Skin epidermis (tissue), 12 donors: ENCODE data around the gene PERM1.

Experiments
- H3K27ac ChIP-seq, 21 experiments: fragments of 200-600 bp; sonication (generic) in 11 of 21; one replicate each; pipeline ENCODE4 v1.5.0; 2020; ENCODE audit warnings: mild to moderate bottlenecking in 3 of 21, inconsistent platforms in 2 of 21, moderate library complexity in 2 of 21
- H3K4me3 ChIP-seq, 7 experiments: fragments of 200-600 bp; sonication (generic) in 2 of 7; one replicate each; pipeline ENCODE4 v1.5.0; 2020; ENCODE audit warnings: inconsistent platforms in 2 of 7, mild to moderate bottlenecking in 2 of 7, moderate library complexity in 1 of 7

PERM1 gene

DNA sequence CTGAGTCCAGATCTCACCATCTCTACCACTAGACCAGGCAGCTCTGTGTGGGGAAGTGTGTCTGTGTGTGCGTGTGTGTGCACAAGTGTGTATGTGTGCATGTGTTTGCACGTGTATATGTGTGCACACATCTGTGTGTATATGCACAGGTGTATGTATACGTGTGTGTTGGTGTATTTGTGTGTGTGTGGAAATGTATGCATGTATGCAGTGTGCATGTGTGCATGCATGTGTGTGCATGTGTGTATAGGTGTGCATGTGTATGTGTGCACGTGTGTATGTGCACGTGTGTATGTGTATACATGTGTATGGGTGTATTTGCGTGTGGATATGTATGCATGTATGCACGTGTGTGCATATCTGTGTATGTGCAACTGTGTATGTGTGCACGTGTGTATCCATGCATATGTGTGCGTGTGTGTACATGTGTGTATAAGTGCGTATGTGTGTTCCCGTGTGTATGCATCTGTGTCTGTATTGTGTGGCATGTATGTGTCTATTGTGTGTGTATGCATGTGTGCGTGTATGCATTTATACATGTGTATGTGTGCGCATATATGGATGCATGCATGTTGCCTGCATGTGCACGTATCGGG lies 12.5 kb downstream of the PERM1 start:
- H3K4me3 ChIP-seq, result no peak overlapping the region

DNA sequence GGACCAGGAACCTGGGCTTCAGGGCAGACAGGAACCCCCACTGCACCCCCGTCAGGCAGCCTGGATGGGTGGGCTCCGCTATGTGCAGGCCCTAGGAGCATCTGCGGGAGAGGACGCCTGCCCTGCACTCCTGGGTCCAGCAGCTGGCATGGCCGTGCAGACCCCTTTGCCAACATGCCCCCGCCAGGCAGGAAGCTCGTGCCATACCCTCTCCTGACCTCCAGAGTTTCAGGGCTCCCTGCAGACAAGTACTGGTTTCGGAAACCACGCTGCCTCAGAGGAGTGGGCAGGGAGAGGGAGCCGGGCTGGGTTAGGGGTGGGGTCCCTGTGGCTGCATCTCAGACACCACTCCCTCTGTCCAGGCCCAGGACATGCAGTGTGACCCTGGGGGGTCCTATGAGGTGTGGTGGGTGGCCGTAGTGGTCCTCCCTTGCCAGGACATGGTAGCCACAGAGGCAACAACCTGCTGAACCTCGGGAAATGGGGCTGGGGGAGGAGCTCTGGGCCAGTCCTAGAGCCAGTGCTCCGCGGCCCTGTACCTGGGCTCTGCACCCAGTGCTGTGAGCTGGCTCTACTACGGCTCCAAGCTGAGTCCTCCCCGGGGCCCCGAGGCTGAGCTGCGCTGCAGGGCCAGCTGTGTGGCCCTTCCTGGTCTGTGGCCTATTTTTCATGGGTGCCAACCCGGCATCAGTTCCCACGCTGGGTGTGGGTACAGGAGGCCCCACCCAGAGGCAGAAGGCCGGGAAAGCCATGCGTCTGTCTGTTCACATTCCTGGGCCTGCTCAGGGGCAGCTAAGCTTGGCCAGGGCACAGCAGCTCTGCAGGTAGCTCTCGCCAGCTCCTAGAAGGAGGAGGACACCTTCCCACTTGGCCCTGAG lies 14.2 kb downstream of the PERM1 start:
- peak overlapping the region in 17 of 21 experiments; percentile 0 to 98 (median 89) for H3K27ac ChIP-seq
- peak overlapping the region; percentile 48 to 76 (median 61) for H3K4me3 ChIP-seq

More for the DNA sequence above, 12.5 kb downstream of the PERM1 start:
- H3K27ac ChIP-seq, result no peak overlapping the region

DNA sequence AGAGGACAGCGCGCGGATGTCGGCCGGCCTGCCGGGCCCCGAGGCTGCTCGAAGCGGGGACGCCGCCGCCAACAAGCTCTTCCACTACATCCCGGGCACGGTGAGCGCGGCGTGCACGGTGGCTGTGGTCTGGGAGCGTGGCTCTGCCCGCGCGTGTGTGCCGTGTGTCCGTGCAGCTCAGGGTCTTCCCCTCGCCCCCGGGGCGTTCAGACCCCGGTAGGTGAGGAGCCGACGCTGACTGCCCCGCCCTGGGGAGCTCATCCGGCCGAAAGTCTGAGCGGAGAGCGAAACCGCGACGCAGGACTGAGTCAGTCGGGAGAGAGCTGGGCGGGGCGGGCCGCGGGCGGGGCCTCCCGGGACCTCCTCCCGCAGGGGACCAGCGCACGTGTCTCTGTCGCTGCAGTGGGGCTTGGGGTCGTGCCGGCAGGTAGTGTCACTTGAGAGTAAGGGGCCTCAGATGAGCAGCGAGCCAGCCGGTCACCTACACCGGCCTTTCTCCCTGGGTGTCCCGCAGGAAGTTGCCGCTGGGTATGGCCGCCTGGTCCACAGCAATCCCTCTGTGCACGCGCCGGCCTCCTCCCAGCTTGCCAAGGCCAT lies 15.1 kb downstream of the PERM1 start:
- peak overlapping the region; percentile 48 to 76 (median 61) for H3K4me3 ChIP-seq
- H3K27ac ChIP-seq, result peak overlapping the region; percentile 42 to 98 (median 89)

DNA sequence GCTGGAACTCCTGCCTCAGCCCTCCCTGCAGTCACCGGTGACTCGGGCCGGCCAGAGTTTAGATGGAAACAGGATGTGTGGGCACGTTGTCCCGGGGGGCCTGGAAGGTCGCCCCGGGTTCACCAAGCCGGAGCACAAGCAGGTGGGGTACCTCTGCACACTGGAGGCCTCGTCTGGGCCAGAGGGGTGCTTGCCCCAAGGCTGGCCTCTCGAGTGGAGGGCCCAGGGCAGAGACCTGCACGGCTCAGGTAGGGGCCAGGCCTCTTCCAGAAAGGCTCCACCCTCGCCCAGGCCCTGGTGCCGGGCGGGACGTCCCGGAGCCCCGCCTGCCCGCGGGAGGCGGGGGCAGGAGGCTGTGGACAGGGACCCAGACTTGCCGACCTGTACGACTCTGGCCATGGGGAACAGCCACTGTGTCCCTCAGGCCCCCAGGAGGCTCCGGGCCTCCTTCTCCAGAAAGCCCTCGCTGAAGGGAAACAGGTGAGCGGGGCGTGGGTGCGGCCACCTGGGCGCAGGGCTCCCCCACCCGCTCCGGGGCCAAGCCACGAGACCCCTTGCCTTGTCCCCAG lies 15.7 kb downstream of the PERM1 start, which contains the start of gene PLEKHN1:
TSS of gene PLEKHN1 (plus strand) at position 348 of the 569 bp plus-strand sequence. CDS start at position 398, 50 bp downstream.
- Histone ChIP-seq H3K4me3 (peak within 1 kb of the TSS; percentile 48 to 76 (median 61)), H3K27ac (peak within 1 kb of the TSS; percentile 42 to 98 (median 89))

DNA sequence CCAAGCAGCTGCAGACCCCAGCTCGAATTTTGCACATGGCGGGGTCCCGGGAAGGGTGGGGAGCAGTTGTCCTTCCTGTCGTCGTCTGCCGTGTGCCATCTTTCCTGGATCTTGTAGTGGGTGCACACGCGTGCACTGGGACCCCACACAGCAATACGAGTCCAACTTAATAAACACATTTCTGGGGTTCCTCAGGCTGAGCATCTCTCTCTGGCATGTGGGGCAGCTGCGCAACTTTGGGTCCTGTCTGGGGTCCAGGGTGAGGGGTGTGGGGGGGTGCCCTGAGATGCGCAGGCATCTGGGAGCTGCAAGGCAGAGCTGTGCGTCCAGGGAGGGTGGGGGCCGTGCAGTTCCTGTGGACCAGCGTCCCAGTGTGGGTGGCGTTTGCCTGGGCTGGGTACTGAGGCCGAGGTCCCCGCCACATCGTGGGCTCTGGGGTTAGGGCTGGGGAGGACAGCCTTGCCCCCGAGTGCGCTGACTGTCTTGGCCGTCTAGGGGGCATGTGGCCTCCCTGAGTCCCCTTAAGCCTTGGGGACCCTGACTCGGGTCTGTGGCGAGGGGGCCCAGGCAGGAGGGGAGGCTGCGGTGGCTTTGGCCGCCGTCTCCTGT lies 16.3 kb downstream of the PERM1 start:
- peak overlapping the region; percentile 48 to 76 (median 61) for H3K4me3 ChIP-seq
- H3K27ac ChIP-seq, result peak overlapping the region in 19 of 21 experiments; percentile 79 to 98 (median 89)

DNA sequence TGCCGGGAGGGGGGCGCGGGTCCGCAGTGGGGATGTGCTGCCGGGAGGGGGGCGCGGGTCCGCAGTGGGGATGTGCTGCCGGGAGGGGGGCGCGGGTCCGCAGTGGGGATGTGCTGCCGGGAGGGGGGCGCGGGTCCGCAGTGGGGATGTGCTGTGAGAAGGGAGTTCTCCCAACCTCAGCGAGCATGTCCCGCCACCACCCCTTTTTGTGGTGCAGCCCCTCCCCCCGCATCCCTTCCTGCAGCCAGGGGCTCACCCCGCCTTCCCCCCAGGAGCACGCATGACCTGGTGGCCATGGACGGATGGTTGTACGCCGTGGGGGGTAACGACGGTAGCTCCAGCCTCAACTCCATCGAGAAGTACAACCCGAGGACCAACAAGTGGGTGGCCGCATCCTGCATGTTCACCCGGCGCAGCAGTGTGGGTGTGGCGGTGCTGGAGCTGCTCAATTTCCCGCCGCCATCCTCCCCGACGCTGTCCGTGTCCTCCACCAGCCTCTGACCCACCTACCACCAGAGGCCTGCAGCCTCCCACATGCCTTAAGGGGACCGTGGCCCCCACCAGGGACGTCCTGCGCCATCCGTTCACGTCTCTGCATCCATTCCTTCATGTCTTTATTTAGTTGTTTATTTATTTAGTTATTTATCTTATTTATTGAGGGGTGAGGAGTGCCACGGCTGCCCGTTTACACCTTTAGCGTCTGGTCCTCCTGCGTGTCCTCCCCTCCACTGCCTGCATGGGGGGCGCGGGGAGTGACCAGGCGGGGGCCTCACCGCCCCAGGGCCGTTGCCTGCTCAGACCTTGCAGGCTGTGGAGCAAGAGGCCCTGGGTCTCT lies 17.0 kb downstream of the PERM1 start:
- Histone ChIP-seq H3K4me3 (no peak overlapping the region), H3K27ac (no peak overlapping the region)

DNA sequence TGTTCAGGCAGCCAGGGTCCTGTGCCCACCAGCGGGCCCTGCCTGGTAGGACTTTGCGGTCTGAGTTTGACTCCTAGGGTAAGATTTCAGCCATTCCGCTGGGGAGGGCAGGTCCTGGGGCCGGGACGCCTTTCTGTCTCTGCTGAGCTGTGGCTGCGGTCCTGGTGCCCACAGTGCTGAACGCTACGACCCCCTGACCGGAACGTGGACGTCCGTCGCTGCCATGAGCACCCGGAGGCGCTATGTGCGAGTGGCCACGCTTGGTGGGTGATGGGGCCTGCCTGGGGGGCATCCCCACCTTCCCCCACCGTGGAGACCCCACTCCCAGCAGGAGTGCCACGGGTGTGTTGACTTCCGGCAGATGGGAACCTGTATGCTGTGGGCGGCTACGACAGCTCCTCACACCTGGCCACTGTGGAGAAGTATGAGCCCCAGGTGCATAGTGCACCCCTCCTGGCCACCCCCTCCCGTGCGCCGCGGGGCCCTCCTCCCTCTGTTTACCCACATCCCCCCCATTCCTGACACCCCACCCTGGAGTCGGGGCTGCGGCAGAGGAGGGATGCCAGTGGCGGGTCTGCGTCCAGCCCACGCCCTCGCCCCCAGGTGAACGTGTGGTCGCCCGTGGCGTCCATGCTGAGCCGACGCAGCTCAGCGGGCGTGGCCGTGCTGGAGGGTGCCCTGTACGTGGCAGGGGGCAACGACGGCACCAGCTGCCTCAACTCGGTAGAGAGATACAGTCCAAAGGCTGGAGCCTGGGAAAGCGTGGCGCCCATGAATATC lies 18.0 kb downstream of the PERM1 start:
- Histone ChIP-seq H3K27ac (no peak overlapping the region), H3K4me3 (no peak overlapping the region)

DNA sequence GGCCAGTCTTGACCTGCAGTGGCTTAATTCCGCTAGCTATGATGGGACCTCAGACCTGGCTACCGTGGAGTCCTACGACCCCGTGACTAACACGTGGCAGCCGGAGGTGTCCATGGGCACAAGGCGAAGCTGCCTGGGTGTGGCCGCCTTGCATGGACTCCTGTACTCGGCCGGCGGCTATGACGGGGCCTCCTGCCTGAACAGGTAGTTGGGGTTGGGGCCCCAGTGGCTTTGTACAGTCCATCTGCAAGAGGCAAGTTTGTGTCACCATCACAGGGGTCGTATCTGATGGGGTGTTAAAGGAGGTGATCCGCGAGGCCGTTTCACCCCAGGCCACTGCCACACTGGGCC lies 18.6 kb downstream of the PERM1 start:
- no peak overlapping the region for H3K4me3 ChIP-seq
- H3K27ac ChIP-seq, result no peak overlapping the region

DNA sequence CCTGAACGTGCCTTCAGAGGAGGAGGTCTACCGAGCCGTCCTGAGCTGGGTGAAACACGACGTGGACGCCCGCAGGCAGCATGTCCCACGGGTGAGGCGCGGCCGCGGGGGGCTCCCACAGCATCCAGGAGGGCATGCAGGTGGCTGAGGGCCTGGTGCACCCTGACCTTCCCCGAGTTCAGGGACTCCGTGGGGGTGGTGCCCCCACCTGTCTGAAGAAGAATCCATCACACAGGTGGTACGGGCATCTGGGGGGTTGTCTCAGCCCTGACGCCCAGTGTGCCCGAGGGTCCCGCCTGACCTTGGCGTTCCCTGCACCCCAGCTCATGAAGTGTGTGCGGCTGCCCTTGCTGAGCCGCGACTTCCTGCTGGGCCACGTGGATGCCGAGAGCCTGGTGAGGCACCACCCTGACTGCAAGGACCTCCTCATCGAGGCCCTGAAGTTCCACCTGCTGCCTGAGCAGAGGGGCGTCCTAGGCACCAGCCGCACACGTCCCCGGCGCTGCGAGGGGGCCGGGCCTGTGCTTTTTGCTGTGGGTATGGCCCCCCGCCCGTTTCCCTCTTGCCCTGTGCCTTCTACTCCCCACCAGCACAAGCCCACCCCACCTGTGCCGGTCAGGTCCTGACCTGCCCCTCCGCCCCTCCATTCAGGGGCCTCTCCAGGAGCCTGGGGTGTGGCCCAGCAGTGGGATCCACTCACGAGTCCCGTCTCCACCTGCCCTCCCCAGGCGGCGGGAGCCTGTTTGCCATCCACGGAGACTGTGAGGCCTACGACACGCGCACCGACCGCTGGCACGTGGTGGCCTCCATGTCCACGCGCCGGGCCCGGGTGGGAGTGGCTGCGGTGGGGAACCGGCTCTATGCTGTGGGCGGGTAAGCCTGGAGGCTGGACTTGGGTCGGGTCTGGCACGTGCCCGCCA lies 19.3 kb downstream of the PERM1 start:
- no peak overlapping the region for H3K4me3 ChIP-seq
- no peak overlapping the region for H3K27ac ChIP-seq

DNA sequence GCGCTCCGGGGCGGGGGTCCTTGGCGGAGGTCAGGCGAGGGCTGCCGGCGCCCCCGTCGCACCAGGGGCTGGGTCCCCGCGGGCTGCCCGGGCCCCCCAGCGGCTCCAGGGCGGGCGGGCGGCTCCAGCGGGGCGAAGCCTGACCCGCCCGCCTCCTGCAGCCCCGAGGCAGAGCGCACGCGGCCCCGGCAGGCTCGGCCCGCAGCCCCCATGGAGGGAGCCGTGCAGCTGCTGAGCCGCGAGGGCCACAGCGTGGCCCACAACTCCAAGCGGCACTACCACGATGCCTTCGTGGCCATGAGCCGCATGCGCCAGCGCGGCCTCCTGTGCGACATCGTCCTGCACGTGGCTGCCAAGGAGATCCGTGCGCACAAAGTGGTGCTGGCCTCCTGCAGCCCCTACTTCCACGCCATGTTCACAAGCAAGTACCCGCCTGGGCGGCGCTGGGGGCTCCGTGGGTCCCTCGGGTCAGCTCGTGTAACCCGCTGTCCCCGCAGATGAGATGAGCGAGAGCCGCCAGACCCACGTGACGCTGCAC lies 20.7 kb downstream of the PERM1 start:
- Histone ChIP-seq H3K4me3 (peak overlapping the region; percentile 52 to 99 (median 91)), H3K27ac (peak overlapping the region in 7 of 21 experiments; percentile 34 to 74 (median 45))

DNA sequence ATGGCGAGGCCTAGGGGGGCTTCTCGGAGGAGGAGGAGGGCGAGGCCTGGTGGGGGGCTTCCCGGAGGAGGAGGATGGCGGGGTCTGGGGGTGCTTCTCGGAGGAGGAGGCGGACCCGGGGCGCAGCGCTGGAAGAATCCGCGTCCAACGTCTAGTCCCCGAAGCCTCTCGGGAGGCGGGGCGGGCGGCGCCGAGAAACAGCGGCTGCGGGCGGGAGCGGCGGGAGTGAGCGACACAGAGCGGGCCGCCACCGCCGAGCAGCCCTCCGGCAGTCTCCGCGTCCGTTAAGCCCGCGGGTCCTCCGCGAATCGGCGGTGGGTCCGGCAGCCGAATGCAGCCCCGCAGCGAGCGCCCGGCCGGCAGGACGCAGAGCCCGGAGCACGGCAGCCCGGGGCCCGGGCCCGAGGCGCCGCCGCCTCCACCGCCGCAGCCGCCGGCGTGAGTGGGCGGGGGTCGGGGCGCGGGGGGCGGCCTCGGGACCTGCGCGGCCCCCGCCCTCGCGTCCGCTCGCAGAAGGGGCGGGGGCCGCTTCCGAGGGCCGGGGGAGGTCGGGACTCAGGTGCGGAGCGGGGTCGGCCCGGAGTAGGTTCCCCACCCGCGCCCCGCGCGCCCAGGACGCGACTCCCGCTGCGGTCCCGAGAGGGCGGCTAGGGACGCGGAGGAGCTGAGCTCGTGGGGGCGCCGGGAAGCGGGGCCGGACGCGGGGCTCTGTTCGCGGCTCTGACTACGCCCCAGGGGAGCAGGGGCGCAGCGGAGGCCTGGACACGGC lies 21.3 kb downstream of the PERM1 start, which contains the start of gene KLHL17:
TSS of gene KLHL17 (plus strand) at position 222 of the 769 bp plus-strand sequence. CDS start at position 332, 110 bp downstream.
- peak within 1 kb of the TSS; percentile 80 to 99 (median 91) for H3K4me3 ChIP-seq
- peak within 1 kb of the TSS in 13 of 21 experiments; percentile 9 to 78 (median 37) for H3K27ac ChIP-seq

DNA sequence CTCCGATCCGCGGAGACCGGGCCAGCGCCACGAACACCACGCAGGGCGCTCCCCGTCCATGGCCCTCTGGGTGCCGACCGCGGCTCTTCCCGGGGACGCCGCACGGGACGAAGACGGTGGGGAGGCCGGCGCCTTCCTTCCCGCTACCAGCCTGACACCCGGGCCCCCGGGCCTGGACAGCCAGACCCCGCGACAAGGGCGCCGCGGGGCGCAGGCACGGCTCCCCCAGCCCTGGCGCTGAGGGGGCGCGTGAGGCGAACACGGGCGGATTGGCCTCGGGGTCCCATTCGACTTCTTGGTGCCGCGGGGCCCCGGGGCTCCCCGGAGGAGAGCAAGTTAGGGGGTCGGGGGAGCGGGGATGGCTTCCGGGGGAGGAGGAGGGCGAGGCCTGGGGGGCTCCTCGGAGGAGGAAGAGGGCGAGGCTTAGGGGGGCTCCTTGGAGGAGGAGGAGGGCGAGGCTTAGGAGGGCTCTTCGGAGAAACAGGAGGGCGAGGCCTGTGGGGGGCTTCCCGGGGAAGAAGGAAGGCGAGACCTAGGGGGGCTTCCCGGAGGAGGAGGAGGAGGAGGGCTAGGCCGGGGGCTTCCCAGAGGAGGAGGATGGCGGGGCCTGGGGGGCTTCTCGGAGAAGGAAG lies 22.0 kb downstream of the PERM1 start:
- peak overlapping the region; percentile 80 to 99 (median 91) for H3K4me3 ChIP-seq
- H3K27ac ChIP-seq, result peak overlapping the region in 11 of 21 experiments; percentile 13 to 78 (median 37)

DNA sequence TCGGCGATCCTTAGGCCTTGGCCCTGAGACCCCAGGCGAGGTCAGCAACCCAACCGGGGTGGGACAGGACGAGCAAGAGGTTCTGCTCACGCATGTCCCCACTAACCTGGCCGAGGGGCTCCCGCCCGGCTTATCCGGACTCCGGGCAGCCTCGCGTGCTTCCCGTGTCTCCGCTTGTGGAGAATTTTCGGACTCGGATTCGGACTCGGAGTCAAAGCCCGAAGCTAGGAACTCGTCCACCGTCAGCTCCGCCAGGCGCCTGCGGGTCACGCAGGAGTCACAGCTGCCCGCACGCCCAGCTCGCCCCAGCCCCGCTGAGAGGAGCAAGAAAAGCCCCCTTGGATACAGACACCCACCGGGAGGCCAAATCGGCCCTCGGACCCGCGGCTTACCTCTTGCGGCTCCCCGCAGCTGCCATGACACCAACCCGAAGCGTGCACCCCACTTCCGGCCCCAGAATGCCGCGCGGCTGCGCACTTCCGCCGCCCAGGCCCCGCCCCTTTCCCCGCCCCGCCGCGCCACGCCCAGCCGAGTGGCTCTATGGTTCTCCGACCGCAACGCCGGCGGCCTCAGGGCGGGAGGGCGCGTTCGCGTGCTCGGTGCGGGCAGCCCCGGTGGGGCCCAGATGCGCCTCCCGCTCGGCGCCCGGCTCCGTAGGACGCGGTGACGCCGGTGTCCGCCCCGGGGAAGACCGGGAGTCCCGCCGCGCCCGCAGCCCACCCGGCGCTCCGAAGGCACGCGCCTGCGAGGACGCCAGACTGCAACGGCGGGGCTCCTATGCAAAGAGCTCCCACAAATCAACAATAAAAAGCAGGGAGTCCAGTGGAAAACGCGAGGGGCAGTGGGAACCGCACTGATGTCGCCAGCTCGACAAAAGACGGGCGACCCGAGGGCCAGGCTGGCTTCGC lies 22.8 kb downstream of the PERM1 start, which contains the start of gene NOC2L:
TSS of gene NOC2L (minus strand) at position 434 of the 908 bp plus-strand sequence. CDS start at position 418, 16 bp downstream.
- H3K4me3 ChIP-seq, result peak within 1 kb of the TSS; percentile 80 to 99 (median 91)
- H3K27ac ChIP-seq, result peak within 1 kb of the TSS; percentile 10 to 92 (median 80)

DNA sequence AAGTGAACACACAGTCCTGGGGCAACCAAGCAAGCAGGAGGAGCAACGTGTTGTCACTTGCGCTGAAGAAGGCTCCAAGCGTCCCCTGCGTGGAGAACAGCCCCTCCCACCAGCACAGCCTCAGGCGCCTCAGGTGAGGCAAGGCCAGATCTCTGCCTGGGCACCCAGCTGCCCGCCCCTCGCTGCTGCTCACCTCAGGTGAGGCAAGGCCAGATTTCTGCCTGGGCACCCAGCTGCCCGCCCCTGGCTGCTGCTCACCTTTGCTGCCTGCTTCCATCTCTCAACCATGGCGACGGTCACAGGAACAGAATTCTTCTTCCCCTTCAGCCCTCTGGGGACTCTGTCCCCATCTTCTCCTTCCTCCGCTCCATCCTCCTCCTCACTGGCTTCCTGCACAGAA lies 25.3 kb downstream of the PERM1 start:
- no peak overlapping the region for H3K27ac ChIP-seq
- H3K4me3 ChIP-seq, result no peak overlapping the region
